Neural cell (in vitro differentiated cells): ENCODE data around the gene IFT81. TPM values are rescaled to one million over a fixed set of nuclear protein-coding genes. Genes with fewer than 3 reads are reported as not detected.
"Not testable (repeated sequence)": the region's sequence is repeated elsewhere in the genome, so short reads cannot be mapped to it uniquely, and the experiment has no call there.

ENCODE experiments used
- H2AFZ ChIP-seq: fragments of 200-600, 300-800 bp; sonication (generic), shearing (Covaris generic); 2 replicates; pipeline ENCODE4 v1.6.0; 2014; ENCODE audit warnings: low read depth, mild to moderate bottlenecking, antibody characterized with exemption, low read length, moderate library complexity
- H3F3A ChIP-seq: fragments of 200-600 bp; shearing (Covaris generic); 2 replicates; pipeline ENCODE4 v1.6.1; 2016; ENCODE audit warnings: mild to moderate bottlenecking, moderate library complexity, mixed read lengths, antibody characterized with exemption, low read length; ENCODE audit not compliant: insufficient read depth, poor library complexity, severe bottlenecking
- H3K27ac ChIP-seq: fragments of 200-600, 300-800 bp; sonication (generic), shearing (Covaris generic); 2 replicates; pipeline ENCODE4 v1.5.1; 2014; ENCODE audit warnings: mild to moderate bottlenecking, low read length, moderate library complexity
- H3K27me3 ChIP-seq: fragments of 300-800, 200-600 bp; sonication (generic), shearing (Covaris generic); 2 replicates; pipeline ENCODE4 v1.6.0; 2014; ENCODE audit warnings: mild to moderate bottlenecking, low read depth, low read length, moderate library complexity; ENCODE audit not compliant: insufficient read depth
- H3K36me3 ChIP-seq: fragments of 300-800, 200-600 bp; sonication (generic), shearing (Covaris generic); 2 replicates; pipeline ENCODE4 v1.5.1; 2014; ENCODE audit warnings: mild to moderate bottlenecking, antibody characterized with exemption, low read length, moderate library complexity; ENCODE audit not compliant: insufficient read depth
- H3K4me2 ChIP-seq: fragments of 300-800, 200-600 bp; sonication (generic), shearing (Covaris generic); 2 replicates; pipeline ENCODE4 v1.6.0; 2014; ENCODE audit warnings: mild to moderate bottlenecking, low read length
- H3K4me3 ChIP-seq: fragments of 300-800, 200-600 bp; sonication (generic), shearing (Covaris generic); 2 replicates; pipeline ENCODE4 v1.5.1; 2014; ENCODE audit warnings: mild to moderate bottlenecking, low read length, moderate library complexity
- H3K79me2 ChIP-seq: fragments of 200-600 bp; shearing (Covaris generic); replicated peaks from 2 replicates; pipeline ENCODE4 v1.6.0; 2014; ENCODE audit warnings: mild to moderate bottlenecking, low read length, moderate library complexity; ENCODE audit not compliant: insufficient read depth
- H3K9ac ChIP-seq: fragments of 300-800, 200-600 bp; sonication (generic), shearing (Covaris generic); 2 replicates; pipeline ENCODE4 v1.6.1; 2016; ENCODE audit warnings: mild to moderate bottlenecking, low read length, mixed read lengths
- H3K9me2 ChIP-seq: fragments of 200-600 bp; shearing (Covaris generic); 2 replicates; pipeline ENCODE4 v1.6.1; 2016; ENCODE audit warnings: mild to moderate bottlenecking, low read length, mixed read lengths; ENCODE audit not compliant: insufficient read depth
- H3K9me3 ChIP-seq: fragments of 200-600, 300-800 bp; sonication (generic), shearing (Covaris generic); 2 replicates; pipeline ENCODE4 v1.6.1; 2016; ENCODE audit warnings: mild to moderate bottlenecking, mixed run types, low read length, moderate library complexity, mixed read lengths
- H4K20me1 ChIP-seq: fragments of 200-600 bp; shearing (Covaris generic); 2 replicates; pipeline ENCODE4 v1.6.1; 2016; ENCODE audit warnings: mild to moderate bottlenecking, mixed run types; ENCODE audit not compliant: insufficient read depth
- EP300 ChIP-seq: fragments of 450-650 bp; conservative IDR thresholded peaks from 2 replicates; pipeline ENCODE4 v1.6.1; 2014; ENCODE audit warnings: antibody characterized with exemption, mild to moderate bottlenecking, moderate library complexity; ENCODE audit not compliant: poor library complexity, severe bottlenecking
- EZH2 ChIP-seq: fragments of 200-600, 300-800 bp; shearing (Covaris generic), sonication (generic); IDR thresholded peaks from 2 replicates; pipeline ENCODE4 v1.6.1; 2014; ENCODE audit warnings: antibody characterized with exemption, low read length, borderline replicate concordance, mild to moderate bottlenecking; ENCODE audit not compliant: insufficient read depth, poor library complexity, severe bottlenecking
- MXI1 ChIP-seq: fragments of 450-650 bp; conservative IDR thresholded peaks from 2 replicates; pipeline ENCODE4 v1.6.1; 2014; ENCODE audit warnings: antibody characterized with exemption, mild to moderate bottlenecking; ENCODE audit not compliant: poor library complexity, severe bottlenecking
- POLR2AphosphoS5 ChIP-seq: IDR thresholded peaks from 2 replicates; pipeline ENCODE4 v1.6.1; 2012
- RAD21 ChIP-seq: fragments of 450-650 bp; conservative IDR thresholded peaks from 2 replicates; pipeline ENCODE4 v1.6.1; 2014; ENCODE audit warnings: antibody characterized with exemption, mild to moderate bottlenecking, moderate library complexity
- SMC3 ChIP-seq: fragments of 450-650 bp; conservative IDR thresholded peaks from 2 replicates; pipeline ENCODE4 v1.6.1; 2014; ENCODE audit warnings: antibody characterized with exemption, mild to moderate bottlenecking, moderate library complexity; ENCODE audit not compliant: poor library complexity
- TAF1 ChIP-seq: IDR thresholded peaks from 2 replicates; pipeline ENCODE4 v1.6.1; 2012; ENCODE audit warnings: low read depth
- polyA plus RNA-seq: library from polyadenylated mRNA; depleted of rRNA; stranded (reverse); fragments of >200 nt; gene quantifications from 2 replicates; pipeline ENCODE4 v1.2.3, GENCODE V29; 2014
- TF ChIP-seq, protein P1 (sequence below): fragments of 450-650 bp; IDR thresholded peaks from 2 replicates; pipeline ENCODE4 v1.5.1; 2014; ENCODE audit warnings: antibody characterized with exemption, mild to moderate bottlenecking, moderate library complexity; ENCODE audit not compliant: poor library complexity, severe bottlenecking
- TF ChIP-seq, protein P2 (sequence below): IDR thresholded peaks from 2 replicates; pipeline ENCODE4 v1.6.1; 2012; ENCODE audit warnings: borderline replicate concordance

Gene IFT81
- polyA plus RNA-seq, 1 donor from 2014 or later = 120 TPM

DNA sequence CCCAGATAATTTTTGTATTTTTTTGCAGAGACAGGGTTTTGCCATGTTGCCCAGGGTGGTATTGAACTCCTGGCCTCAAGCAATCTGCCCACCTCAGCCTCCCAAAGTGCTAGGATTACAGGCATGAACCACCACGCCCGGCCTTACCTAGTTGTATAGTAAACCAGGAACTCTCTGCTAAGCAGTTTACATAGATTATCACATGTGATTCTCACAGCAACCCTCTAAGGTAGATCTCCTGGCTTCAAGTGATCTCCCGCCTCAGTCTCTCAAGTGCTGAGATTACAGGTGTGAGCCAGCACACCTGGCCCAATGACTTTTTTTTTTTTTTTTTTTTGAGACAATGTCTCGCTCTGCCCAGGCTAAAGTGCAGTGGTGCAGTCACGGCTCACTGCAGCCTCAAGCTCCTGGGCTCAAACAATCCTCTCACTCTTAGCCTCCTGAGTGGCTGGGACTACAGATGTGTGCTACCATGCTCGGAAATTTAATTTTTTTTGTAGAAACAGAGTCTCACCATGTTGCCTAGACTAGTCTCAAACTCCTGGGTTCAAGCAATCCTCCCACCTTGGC, 130.9 kb downstream of the IFT81 start:
- Histone ChIP-seq H3K9ac (no peak overlapping the region), H2AFZ (no peak overlapping the region), H3K4me3 (no peak overlapping the region), H3K9me3 (no peaks in the 10 kb centered on the region), H3K9me2 (no peaks in the 10 kb centered on the region), H3K27me3 (no peaks in the 10 kb centered on the region), H3F3A (no peaks in the 10 kb centered on the region), H3K36me3 (no peaks in the 10 kb centered on the region), H3K27ac (no peak overlapping the region), H3K79me2 (no peaks in the 10 kb centered on the region), H3K4me2 (no peak overlapping the region), H4K20me1 (no peaks in the 10 kb centered on the region)
- TF ChIP-seq EZH2 = no peak

DNA sequence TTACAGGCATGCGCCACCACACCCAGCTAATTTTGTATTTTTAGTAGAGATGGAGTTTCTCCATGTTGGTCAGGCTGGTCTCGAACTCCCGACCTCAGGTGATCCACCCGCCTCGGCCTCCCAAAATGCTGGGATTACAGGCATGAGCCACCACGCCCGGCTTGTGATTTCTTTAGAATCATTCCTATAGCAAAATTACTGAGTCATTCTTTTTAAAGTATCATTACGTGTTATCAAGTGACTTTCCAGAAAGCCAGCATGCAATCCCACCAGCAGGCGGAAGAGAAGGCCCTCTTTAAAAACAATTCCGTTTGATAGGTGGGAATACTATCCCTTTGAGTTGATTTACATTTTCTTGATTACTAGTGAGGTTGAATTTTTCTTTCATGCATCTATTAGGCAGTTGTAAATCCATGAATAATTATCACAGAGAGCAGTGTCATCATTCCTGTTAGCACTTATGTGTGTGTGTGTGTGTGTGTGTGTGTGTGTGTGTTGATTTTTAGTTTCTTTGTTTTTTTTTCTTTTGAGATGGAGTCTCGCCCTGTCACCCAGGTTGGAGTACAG, 131.8 kb downstream of the IFT81 start:
- H3K9ac ChIP-seq, H3F3A ChIP-seq, H3K9me3 ChIP-seq, H3K36me3 ChIP-seq, H3K4me3 ChIP-seq, H3K79me2 ChIP-seq, H3K4me2 ChIP-seq, H3K27ac ChIP-seq, H3K27me3 ChIP-seq, H3K9me2 ChIP-seq, H2AFZ ChIP-seq, H4K20me1 ChIP-seq: not testable (repeated sequence)

DNA sequence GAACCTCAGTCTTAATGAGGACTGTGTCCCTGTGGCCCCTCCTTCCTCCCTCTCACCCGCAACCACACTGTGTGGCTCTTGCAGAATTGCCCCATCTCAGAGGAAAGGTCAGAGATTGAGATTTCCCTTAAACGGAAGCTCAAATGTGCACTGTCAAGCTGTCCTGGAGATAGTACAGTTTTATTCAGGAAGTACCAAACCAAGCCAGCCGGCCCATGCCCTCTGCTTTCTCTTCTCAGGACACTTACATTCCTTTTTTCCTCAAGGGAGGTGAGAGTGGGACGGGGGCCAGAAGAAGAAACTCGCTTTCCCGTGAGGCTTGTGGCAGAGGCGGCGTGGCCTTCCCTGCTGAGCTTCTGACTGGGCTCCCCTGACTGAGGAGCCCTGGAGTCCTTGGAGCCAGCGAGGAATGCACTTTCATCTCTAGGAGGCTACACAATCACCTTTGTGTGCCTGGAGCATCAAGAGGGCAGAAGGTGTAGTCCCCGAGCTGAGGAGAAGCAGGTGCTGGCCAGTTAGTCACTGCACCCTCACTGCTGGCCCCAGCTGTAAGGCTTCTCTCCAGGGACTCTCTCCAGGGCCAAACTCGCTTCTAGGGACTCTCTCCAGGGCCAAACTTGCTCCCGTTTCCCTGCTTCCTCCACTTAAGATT, 132.7 kb downstream of the IFT81 start:
- H3K36me3 ChIP-seq = no peaks in the 10 kb centered on the region
- H3F3A ChIP-seq = no peaks in the 10 kb centered on the region
- no peak overlapping the region for H3K4me2 ChIP-seq
- H3K9me3 ChIP-seq = no peaks in the 10 kb centered on the region
- H3K9me2 ChIP-seq = no peaks in the 10 kb centered on the region
- H3K79me2 ChIP-seq = no peaks in the 10 kb centered on the region
- no peak overlapping the region for H3K27ac ChIP-seq
- no peak overlapping the region for H2AFZ ChIP-seq
- H3K27me3 ChIP-seq = no peaks in the 10 kb centered on the region
- no peak overlapping the region for H3K9ac ChIP-seq
- no peaks in the 10 kb centered on the region for H4K20me1 ChIP-seq
- TF ChIP-seq POLR2AphosphoS5 = no peak
- no peak for TF ChIP-seq RAD21
- TF ChIP-seq TAF1 = no peak
- TF ChIP-seq MXI1 = no peak
- H3K4me3 ChIP-seq = no peak overlapping the region

DNA sequence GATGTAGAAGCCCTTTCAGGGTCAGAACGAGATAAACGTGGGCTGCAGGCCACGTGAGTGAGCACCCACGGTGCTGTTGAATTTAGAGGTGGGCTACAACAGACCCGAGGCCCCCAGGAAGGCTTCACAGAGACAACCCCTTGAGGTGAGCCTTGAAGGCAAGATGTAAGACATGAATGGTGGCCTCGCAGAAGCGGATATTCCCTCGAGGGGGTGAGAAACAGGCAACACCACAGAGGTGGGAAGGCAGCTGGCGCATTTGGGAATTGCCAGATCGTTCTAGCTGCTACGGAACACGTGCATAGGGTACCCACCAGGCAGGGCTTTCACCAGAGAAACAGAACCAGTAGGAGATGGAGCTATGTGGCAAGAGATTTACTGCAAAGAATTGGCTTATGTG, 134.3 kb downstream of the IFT81 start:
- no peaks in the 10 kb centered on the region for H3K79me2 ChIP-seq
- no peak overlapping the region for H3K4me3 ChIP-seq
- H3K4me2 ChIP-seq = no peak overlapping the region
- H3K27ac ChIP-seq = no peak overlapping the region
- TF ChIP-seq MXI1 = no peak
- no peak for TF ChIP-seq EZH2
- no peak for TF ChIP-seq SMC3
- TF ChIP-seq, protein P1, sequence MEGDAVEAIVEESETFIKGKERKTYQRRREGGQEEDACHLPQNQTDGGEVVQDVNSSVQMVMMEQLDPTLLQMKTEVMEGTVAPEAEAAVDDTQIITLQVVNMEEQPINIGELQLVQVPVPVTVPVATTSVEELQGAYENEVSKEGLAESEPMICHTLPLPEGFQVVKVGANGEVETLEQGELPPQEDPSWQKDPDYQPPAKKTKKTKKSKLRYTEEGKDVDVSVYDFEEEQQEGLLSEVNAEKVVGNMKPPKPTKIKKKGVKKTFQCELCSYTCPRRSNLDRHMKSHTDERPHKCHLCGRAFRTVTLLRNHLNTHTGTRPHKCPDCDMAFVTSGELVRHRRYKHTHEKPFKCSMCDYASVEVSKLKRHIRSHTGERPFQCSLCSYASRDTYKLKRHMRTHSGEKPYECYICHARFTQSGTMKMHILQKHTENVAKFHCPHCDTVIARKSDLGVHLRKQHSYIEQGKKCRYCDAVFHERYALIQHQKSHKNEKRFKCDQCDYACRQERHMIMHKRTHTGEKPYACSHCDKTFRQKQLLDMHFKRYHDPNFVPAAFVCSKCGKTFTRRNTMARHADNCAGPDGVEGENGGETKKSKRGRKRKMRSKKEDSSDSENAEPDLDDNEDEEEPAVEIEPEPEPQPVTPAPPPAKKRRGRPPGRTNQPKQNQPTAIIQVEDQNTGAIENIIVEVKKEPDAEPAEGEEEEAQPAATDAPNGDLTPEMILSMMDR = no peak
- no peak for TF ChIP-seq EP300
- TF ChIP-seq POLR2AphosphoS5 = no peak
- TF ChIP-seq, protein P2, sequence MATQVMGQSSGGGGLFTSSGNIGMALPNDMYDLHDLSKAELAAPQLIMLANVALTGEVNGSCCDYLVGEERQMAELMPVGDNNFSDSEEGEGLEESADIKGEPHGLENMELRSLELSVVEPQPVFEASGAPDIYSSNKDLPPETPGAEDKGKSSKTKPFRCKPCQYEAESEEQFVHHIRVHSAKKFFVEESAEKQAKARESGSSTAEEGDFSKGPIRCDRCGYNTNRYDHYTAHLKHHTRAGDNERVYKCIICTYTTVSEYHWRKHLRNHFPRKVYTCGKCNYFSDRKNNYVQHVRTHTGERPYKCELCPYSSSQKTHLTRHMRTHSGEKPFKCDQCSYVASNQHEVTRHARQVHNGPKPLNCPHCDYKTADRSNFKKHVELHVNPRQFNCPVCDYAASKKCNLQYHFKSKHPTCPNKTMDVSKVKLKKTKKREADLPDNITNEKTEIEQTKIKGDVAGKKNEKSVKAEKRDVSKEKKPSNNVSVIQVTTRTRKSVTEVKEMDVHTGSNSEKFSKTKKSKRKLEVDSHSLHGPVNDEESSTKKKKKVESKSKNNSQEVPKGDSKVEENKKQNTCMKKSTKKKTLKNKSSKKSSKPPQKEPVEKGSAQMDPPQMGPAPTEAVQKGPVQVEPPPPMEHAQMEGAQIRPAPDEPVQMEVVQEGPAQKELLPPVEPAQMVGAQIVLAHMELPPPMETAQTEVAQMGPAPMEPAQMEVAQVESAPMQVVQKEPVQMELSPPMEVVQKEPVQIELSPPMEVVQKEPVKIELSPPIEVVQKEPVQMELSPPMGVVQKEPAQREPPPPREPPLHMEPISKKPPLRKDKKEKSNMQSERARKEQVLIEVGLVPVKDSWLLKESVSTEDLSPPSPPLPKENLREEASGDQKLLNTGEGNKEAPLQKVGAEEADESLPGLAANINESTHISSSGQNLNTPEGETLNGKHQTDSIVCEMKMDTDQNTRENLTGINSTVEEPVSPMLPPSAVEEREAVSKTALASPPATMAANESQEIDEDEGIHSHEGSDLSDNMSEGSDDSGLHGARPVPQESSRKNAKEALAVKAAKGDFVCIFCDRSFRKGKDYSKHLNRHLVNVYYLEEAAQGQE = no peak
- no peak for TF ChIP-seq TAF1
- no peak for TF ChIP-seq RAD21
- no peaks in the 10 kb centered on the region for H3K36me3 ChIP-seq
- H3K9ac ChIP-seq = no peak overlapping the region
- no peaks in the 10 kb centered on the region for H3F3A ChIP-seq
- H3K9me2 ChIP-seq = no peaks in the 10 kb centered on the region
- H4K20me1 ChIP-seq = no peaks in the 10 kb centered on the region
- no peaks in the 10 kb centered on the region for H3K9me3 ChIP-seq
- no peaks in the 10 kb centered on the region for H3K27me3 ChIP-seq
- no peak overlapping the region for H2AFZ ChIP-seq
